ENCODE measurements around the gene CARD8. TPM values are rescaled to one million over a fixed set of nuclear protein-coding genes. Genes with fewer than 3 reads are reported as not detected.

Gene CARD8
- total RNA-seq, 1 experiment from 2014 or later = 23.0 TPM

DNA sequence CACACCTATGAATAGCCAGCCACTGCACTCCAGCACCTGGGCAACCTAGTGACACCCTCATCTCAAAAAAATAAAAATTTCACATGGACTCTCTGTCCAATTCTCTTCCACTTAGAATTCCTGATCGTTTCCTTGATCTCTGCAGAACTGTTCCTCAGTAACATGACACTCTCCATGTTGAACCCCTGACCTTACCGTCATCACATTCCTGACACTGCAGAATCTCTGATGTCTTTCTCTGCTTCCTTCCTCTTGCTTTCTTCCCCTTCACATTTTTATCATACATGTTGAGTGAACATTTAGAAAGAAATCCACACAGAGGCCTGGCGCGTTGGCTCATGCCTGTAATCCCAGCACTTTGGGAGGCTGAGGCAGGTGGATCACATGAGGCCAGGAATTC, 29.2 kb upstream of the CARD8 start (continued):
- TF ChIP-seq, protein P1, sequence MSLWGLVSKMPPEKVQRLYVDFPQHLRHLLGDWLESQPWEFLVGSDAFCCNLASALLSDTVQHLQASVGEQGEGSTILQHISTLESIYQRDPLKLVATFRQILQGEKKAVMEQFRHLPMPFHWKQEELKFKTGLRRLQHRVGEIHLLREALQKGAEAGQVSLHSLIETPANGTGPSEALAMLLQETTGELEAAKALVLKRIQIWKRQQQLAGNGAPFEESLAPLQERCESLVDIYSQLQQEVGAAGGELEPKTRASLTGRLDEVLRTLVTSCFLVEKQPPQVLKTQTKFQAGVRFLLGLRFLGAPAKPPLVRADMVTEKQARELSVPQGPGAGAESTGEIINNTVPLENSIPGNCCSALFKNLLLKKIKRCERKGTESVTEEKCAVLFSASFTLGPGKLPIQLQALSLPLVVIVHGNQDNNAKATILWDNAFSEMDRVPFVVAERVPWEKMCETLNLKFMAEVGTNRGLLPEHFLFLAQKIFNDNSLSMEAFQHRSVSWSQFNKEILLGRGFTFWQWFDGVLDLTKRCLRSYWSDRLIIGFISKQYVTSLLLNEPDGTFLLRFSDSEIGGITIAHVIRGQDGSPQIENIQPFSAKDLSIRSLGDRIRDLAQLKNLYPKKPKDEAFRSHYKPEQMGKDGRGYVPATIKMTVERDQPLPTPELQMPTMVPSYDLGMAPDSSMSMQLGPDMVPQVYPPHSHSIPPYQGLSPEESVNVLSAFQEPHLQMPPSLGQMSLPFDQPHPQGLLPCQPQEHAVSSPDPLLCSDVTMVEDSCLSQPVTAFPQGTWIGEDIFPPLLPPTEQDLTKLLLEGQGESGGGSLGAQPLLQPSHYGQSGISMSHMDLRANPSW (CRISPR knock-in tag; conservative IDR thresholded peaks at IDR 0.05; ENCODE audit: low read depth) = no peak
- no peak for TF ChIP-seq SMAD3 (CRISPR knock-in tag; IDR thresholded peaks at IDR 0.05; ENCODE audit: borderline replicate concordance)
- TF ChIP-seq FOXP1 (CRISPR knock-in tag; IDR thresholded peaks at IDR 0.05; ENCODE audit: borderline replicate concordance) = no peak
- no peak for TF ChIP-seq ZNF671 (CRISPR knock-in tag; IDR thresholded peaks at IDR 0.05)
- no peak for TF ChIP-seq JUN (CRISPR knock-in tag; IDR thresholded peaks at IDR 0.05)
- TF ChIP-seq, protein P2, sequence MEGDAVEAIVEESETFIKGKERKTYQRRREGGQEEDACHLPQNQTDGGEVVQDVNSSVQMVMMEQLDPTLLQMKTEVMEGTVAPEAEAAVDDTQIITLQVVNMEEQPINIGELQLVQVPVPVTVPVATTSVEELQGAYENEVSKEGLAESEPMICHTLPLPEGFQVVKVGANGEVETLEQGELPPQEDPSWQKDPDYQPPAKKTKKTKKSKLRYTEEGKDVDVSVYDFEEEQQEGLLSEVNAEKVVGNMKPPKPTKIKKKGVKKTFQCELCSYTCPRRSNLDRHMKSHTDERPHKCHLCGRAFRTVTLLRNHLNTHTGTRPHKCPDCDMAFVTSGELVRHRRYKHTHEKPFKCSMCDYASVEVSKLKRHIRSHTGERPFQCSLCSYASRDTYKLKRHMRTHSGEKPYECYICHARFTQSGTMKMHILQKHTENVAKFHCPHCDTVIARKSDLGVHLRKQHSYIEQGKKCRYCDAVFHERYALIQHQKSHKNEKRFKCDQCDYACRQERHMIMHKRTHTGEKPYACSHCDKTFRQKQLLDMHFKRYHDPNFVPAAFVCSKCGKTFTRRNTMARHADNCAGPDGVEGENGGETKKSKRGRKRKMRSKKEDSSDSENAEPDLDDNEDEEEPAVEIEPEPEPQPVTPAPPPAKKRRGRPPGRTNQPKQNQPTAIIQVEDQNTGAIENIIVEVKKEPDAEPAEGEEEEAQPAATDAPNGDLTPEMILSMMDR (IDR thresholded peaks at IDR 0.05) = no peak
- TF ChIP-seq, protein P3, sequence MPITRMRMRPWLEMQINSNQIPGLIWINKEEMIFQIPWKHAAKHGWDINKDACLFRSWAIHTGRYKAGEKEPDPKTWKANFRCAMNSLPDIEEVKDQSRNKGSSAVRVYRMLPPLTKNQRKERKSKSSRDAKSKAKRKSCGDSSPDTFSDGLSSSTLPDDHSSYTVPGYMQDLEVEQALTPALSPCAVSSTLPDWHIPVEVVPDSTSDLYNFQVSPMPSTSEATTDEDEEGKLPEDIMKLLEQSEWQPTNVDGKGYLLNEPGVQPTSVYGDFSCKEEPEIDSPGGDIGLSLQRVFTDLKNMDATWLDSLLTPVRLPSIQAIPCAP (CRISPR knock-in tag; IDR thresholded peaks at IDR 0.05) = no peak
- TF ChIP-seq, protein P4, sequence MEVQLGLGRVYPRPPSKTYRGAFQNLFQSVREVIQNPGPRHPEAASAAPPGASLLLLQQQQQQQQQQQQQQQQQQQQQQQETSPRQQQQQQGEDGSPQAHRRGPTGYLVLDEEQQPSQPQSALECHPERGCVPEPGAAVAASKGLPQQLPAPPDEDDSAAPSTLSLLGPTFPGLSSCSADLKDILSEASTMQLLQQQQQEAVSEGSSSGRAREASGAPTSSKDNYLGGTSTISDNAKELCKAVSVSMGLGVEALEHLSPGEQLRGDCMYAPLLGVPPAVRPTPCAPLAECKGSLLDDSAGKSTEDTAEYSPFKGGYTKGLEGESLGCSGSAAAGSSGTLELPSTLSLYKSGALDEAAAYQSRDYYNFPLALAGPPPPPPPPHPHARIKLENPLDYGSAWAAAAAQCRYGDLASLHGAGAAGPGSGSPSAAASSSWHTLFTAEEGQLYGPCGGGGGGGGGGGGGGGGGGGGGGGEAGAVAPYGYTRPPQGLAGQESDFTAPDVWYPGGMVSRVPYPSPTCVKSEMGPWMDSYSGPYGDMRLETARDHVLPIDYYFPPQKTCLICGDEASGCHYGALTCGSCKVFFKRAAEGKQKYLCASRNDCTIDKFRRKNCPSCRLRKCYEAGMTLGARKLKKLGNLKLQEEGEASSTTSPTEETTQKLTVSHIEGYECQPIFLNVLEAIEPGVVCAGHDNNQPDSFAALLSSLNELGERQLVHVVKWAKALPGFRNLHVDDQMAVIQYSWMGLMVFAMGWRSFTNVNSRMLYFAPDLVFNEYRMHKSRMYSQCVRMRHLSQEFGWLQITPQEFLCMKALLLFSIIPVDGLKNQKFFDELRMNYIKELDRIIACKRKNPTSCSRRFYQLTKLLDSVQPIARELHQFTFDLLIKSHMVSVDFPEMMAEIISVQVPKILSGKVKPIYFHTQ (CRISPR knock-in tag; IDR thresholded peaks at IDR 0.05) = no peak
- TF ChIP-seq, protein P5, sequence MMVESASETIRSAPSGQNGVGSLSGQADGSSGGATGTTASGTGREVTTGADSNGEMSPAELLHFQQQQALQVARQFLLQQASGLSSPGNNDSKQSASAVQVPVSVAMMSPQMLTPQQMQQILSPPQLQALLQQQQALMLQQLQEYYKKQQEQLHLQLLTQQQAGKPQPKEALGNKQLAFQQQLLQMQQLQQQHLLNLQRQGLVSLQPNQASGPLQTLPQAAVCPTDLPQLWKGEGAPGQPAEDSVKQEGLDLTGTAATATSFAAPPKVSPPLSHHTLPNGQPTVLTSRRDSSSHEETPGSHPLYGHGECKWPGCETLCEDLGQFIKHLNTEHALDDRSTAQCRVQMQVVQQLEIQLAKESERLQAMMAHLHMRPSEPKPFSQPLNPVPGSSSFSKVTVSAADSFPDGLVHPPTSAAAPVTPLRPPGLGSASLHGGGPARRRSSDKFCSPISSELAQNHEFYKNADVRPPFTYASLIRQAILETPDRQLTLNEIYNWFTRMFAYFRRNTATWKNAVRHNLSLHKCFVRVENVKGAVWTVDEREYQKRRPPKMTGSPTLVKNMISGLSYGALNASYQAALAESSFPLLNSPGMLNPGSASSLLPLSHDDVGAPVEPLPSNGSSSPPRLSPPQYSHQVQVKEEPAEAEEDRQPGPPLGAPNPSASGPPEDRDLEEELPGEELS (CRISPR knock-in tag; IDR thresholded peaks at IDR 0.05) = no peak
- no peak for TF ChIP-seq RELA (CRISPR knock-in tag; IDR thresholded peaks at IDR 0.05; ENCODE audit: borderline replicate concordance)

DNA sequence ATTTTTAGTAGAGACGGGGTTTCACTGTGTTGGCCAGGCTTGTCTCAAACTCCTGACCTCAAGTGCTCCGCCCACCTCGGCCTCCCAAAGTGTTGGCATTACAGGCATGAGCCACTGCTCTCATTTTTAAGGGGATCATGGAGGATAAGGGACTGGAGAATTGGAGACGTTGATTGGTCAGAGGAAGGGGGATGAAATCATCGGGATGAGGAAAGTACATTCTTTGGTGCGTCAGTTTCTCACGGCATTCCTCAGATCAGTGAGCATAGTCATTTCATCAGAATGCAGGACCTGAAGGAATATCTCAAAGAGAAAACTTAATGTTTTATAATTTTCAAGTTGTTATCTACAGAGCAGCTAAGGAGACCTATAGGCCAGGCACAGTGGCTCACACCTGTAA, 28.2 kb upstream of the CARD8 start:
- Mint-ChIP-seq H3K4me1 (no peaks in the 10 kb centered on the region), H3K36me3 (peaks cover 70% of the 10 kb centered on the region), H3K4me3 (no peak overlapping the region), H3K27me3 (ENCODE audit: low read depth) (no peaks in the 10 kb centered on the region), H3K27ac (no peak overlapping the region), H3K9me3 (peaks cover 14% of the 10 kb centered on the region)
- ATAC-seq = no peak
- no peak for DNase-seq (ENCODE audit: low spot score)
- POLR2A ChIA-PET = no interaction called here
- CTCF ChIA-PET = no interaction called here
- TF ChIP-seq, protein P6, sequence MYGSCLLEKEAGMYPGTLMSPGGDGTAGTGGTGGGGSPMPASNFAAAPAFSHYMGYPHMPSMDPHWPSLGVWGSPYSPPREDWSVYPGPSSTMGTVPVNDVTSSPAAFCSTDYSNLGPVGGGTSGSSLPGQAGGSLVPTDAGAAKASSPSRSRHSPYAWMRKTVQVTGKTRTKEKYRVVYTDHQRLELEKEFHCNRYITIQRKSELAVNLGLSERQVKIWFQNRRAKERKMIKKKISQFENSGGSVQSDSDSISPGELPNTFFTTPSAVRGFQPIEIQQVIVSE (CRISPR knock-in tag; IDR thresholded peaks at IDR 0.05; ENCODE audit: borderline replicate concordance) = no peak
- TF ChIP-seq, protein P7, sequence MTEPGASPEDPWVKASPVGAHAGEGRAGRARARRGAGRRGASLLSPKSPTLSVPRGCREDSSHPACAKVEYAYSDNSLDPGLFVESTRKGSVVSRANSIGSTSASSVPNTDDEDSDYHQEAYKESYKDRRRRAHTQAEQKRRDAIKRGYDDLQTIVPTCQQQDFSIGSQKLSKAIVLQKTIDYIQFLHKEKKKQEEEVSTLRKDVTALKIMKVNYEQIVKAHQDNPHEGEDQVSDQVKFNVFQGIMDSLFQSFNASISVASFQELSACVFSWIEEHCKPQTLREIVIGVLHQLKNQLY (CRISPR knock-in tag; IDR thresholded peaks at IDR 0.05) = no peak
- TF ChIP-seq MXD4 (CRISPR knock-in tag; IDR thresholded peaks at IDR 0.05; ENCODE audit: borderline replicate concordance) (no peak), MYBL2 (CRISPR knock-in tag; IDR thresholded peaks at IDR 0.05) (no peak)
- TF ChIP-seq, protein P8, sequence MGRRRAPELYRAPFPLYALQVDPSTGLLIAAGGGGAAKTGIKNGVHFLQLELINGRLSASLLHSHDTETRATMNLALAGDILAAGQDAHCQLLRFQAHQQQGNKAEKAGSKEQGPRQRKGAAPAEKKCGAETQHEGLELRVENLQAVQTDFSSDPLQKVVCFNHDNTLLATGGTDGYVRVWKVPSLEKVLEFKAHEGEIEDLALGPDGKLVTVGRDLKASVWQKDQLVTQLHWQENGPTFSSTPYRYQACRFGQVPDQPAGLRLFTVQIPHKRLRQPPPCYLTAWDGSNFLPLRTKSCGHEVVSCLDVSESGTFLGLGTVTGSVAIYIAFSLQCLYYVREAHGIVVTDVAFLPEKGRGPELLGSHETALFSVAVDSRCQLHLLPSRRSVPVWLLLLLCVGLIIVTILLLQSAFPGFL (CRISPR knock-in tag; IDR thresholded peaks at IDR 0.05; ENCODE audit: borderline replicate concordance) = no peak
- TF ChIP-seq, protein P9, sequence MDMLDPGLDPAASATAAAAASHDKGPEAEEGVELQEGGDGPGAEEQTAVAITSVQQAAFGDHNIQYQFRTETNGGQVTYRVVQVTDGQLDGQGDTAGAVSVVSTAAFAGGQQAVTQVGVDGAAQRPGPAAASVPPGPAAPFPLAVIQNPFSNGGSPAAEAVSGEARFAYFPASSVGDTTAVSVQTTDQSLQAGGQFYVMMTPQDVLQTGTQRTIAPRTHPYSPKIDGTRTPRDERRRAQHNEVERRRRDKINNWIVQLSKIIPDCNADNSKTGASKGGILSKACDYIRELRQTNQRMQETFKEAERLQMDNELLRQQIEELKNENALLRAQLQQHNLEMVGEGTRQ (CRISPR knock-in tag; IDR thresholded peaks at IDR 0.05) = no peak
- TF ChIP-seq, protein P10, sequence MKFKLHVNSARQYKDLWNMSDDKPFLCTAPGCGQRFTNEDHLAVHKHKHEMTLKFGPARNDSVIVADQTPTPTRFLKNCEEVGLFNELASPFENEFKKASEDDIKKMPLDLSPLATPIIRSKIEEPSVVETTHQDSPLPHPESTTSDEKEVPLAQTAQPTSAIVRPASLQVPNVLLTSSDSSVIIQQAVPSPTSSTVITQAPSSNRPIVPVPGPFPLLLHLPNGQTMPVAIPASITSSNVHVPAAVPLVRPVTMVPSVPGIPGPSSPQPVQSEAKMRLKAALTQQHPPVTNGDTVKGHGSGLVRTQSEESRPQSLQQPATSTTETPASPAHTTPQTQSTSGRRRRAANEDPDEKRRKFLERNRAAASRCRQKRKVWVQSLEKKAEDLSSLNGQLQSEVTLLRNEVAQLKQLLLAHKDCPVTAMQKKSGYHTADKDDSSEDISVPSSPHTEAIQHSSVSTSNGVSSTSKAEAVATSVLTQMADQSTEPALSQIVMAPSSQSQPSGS (CRISPR knock-in tag; IDR thresholded peaks at IDR 0.05; ENCODE audit: borderline replicate concordance, low read depth) = no peak
- TF ChIP-seq, protein P11, sequence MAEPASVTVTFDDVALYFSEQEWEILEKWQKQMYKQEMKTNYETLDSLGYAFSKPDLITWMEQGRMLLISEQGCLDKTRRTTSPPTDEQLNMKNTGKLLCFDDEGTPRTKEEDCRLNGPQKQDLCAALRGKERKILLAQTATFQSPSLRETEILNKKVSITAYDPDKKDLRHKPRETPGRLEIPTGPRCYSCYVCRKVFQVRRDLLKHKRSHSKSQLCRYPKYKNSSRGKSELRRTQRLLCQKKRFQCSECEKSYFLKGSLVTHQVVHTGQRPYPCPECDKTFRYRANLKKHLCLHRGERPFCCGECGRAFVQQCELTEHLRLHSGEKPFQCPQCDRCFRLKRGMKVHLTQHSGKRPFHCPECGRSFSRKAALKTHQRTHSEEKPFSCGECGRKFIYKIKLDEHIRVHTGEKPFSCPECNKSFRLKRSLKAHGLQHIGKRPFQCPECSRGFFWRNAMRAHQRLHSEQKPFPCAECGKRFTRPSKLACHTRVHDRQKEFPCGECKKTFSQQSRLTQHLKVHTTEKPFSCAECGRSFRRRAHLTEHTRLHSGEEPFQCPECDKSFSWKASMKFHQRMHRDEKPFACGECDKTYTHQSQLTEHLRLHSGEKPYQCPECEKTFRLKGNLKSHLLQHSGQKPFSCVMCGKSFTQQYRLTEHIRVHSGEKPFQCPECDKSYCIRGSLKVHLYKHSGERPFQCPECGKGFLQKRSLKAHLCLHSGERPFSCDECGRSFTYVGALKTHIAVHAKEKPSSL (CRISPR knock-in tag; conservative IDR thresholded peaks at IDR 0.05) = no peak
